ENCODE data around the gene RAPGEF4.

Gene RAPGEF4

GRCh38 chr2:172887280-172887679 is 151.6 kb downstream of the RAPGEF4 start:
- no peak for ATAC-seq (ENCODE audit: insufficient read depth, low read depth)
- Histone ChIP-seq H3K79me2 (ENCODE audit: insufficient read depth, low read length) (no peaks in the 10 kb centered on the region), H3K4me2 (ENCODE audit: insufficient read depth, low read length) (no peak overlapping the region), H3K4me1 (ENCODE audit: insufficient read depth, low read length) (no peaks in the 10 kb centered on the region), H3K27me3 (ENCODE audit: insufficient read depth, low read length, poor library complexity) (peaks cover 9% of the 10 kb centered on the region), H4K20me1 (ENCODE audit: insufficient read depth, low read length) (no peaks in the 10 kb centered on the region), H2AFZ (ENCODE audit: low read depth, low read length) (no peak overlapping the region), H3K9ac (ENCODE audit: low read depth, low read length) (no peak overlapping the region), H3K27ac (ENCODE audit: low read length) (no peak overlapping the region), H3K36me3 (ENCODE audit: insufficient read depth, low read length) (no peaks in the 10 kb centered on the region), H3K9me3 (ENCODE audit: insufficient read depth, low read length, severe bottlenecking) (no peaks in the 10 kb centered on the region), H3K4me3 (ENCODE audit: low read depth in 1 of 2, low read length in 2 of 2) (no peak overlapping the region)
- TF ChIP-seq EZH2 (IDR thresholded peaks at IDR 0.05; ENCODE audit: borderline replicate concordance, low read depth, low read length, severe bottlenecking): no peak
- TF ChIP-seq, protein P1, sequence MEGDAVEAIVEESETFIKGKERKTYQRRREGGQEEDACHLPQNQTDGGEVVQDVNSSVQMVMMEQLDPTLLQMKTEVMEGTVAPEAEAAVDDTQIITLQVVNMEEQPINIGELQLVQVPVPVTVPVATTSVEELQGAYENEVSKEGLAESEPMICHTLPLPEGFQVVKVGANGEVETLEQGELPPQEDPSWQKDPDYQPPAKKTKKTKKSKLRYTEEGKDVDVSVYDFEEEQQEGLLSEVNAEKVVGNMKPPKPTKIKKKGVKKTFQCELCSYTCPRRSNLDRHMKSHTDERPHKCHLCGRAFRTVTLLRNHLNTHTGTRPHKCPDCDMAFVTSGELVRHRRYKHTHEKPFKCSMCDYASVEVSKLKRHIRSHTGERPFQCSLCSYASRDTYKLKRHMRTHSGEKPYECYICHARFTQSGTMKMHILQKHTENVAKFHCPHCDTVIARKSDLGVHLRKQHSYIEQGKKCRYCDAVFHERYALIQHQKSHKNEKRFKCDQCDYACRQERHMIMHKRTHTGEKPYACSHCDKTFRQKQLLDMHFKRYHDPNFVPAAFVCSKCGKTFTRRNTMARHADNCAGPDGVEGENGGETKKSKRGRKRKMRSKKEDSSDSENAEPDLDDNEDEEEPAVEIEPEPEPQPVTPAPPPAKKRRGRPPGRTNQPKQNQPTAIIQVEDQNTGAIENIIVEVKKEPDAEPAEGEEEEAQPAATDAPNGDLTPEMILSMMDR (IDR thresholded peaks at IDR 0.05; ENCODE audit: borderline replicate concordance, extremely low read depth, low read length, poor library complexity, severe bottlenecking): no peak
- DNase-seq: no peak

GRCh38 chr2:172888714-172889669 is 153.3 kb downstream of the RAPGEF4 start:
- H3K27ac ChIP-seq (ENCODE audit: low read length): no peak overlapping the region
- DNase-seq (no peak), ATAC-seq (ENCODE audit: insufficient read depth, low read depth) (no peak)
- no peak overlapping the region for H2AFZ ChIP-seq (ENCODE audit: low read depth, low read length)
- H4K20me1 ChIP-seq (ENCODE audit: insufficient read depth, low read length): no peaks in the 10 kb centered on the region
- H3K36me3 ChIP-seq (ENCODE audit: insufficient read depth, low read length): no peaks in the 10 kb centered on the region
- no peak overlapping the region for H3K4me3 ChIP-seq (ENCODE audit: low read depth in 1 of 2, low read length in 2 of 2)
- H3K79me2 ChIP-seq (ENCODE audit: insufficient read depth, low read length): no peaks in the 10 kb centered on the region
- H3K9ac ChIP-seq (ENCODE audit: low read depth, low read length): no peak overlapping the region
- H3K4me1 ChIP-seq (ENCODE audit: insufficient read depth, low read length): no peaks in the 10 kb centered on the region
- peaks cover 15% of the 10 kb centered on the region for H3K27me3 ChIP-seq (ENCODE audit: insufficient read depth, low read length, poor library complexity)
- H3K4me2 ChIP-seq (ENCODE audit: insufficient read depth, low read length): no peak overlapping the region
- H3K9me3 ChIP-seq (ENCODE audit: insufficient read depth, low read length, severe bottlenecking): no peaks in the 10 kb centered on the region
- TF ChIP-seq, protein P1 (IDR thresholded peaks at IDR 0.05; ENCODE audit: borderline replicate concordance, extremely low read depth, low read length, poor library complexity, severe bottlenecking): no peak
- no peak for TF ChIP-seq EZH2 (IDR thresholded peaks at IDR 0.05; ENCODE audit: borderline replicate concordance, low read depth, low read length, severe bottlenecking)

DNA sequence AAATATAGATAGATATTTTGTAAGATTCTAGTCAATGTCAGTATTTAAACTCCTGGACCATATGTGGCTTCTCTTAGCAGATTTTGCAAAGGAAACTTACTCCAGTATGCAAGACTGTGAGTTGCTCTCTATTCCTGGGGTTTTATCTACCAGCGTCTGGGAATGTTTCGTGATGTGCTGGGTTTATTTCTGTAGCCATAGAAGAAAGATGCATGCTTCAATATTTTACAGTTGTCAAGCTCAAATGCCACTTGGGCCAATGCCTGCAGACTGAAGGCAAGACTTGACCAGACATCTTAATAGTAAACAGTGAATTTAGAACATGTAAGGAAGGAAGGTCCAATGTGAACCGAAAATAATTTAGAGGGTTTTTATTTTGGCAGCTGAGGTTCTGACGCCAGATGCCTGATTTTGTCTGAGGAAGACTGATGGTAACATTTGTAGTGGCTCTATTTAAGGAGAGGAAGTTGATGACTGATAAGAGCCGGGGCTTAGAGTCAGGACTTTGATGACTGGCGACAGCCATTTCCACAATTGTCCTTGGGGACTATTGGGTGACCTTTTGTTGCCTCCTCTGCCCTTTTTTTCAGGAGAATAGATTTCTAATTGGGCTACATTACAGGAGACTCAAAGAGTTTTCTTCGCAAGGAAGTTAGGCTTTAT is 154.3 kb downstream of the RAPGEF4 start:
- no peak for DNase-seq
- Histone ChIP-seq H3K4me2 (ENCODE audit: insufficient read depth, low read length) (no peak overlapping the region), H3K9me3 (ENCODE audit: insufficient read depth, low read length, severe bottlenecking) (no peaks in the 10 kb centered on the region)

More for the DNA sequence above, 154.3 kb downstream of the RAPGEF4 start:
- no peak overlapping the region for H3K27ac ChIP-seq (ENCODE audit: low read length)
- peaks cover 16% of the 10 kb centered on the region for H3K27me3 ChIP-seq (ENCODE audit: insufficient read depth, low read length, poor library complexity)
- H4K20me1 ChIP-seq (ENCODE audit: insufficient read depth, low read length): no peaks in the 10 kb centered on the region
- no peak for ATAC-seq (ENCODE audit: insufficient read depth, low read depth)
- no peak overlapping the region for H3K9ac ChIP-seq (ENCODE audit: low read depth, low read length)
- TF ChIP-seq, protein P1 (IDR thresholded peaks at IDR 0.05; ENCODE audit: borderline replicate concordance, extremely low read depth, low read length, poor library complexity, severe bottlenecking): no peak
- TF ChIP-seq EZH2 (IDR thresholded peaks at IDR 0.05; ENCODE audit: borderline replicate concordance, low read depth, low read length, severe bottlenecking): no peak
- no peaks in the 10 kb centered on the region for H3K4me1 ChIP-seq (ENCODE audit: insufficient read depth, low read length)
- H3K79me2 ChIP-seq (ENCODE audit: insufficient read depth, low read length): no peaks in the 10 kb centered on the region
- no peak overlapping the region for H3K4me3 ChIP-seq (ENCODE audit: low read depth in 1 of 2, low read length in 2 of 2)
- no peaks in the 10 kb centered on the region for H3K36me3 ChIP-seq (ENCODE audit: insufficient read depth, low read length)
- H2AFZ ChIP-seq (ENCODE audit: low read depth, low read length): no peak overlapping the region

Data from DND-41 (cell line).